Osteocyte (in vitro differentiated cells): ENCODE results near the gene NKAIN4. TPM values are rescaled to one million over a fixed set of nuclear protein-coding genes. Genes with fewer than 3 reads are reported as not detected.

ENCODE experiments used
- DNase-seq: peaks from one replicate; pipeline ENCODE4 v3.0.0; 2021; ENCODE audit warnings: mixed read lengths; ENCODE audit not compliant: unreplicated experiment; ENCODE audit errors: extremely low spot score
- H3K27ac Mint-ChIP-seq: one replicate; pipeline ENCODE4 v1.8.0; 2021; ENCODE audit warnings: mild to moderate bottlenecking, mixed read lengths; ENCODE audit not compliant: unreplicated experiment
- H3K27me3 Mint-ChIP-seq: one replicate; pipeline ENCODE4 v1.8.0; 2021; ENCODE audit warnings: mixed read lengths; ENCODE audit not compliant: unreplicated experiment
- H3K36me3 Mint-ChIP-seq: one replicate; pipeline ENCODE4 v1.8.0; 2021; ENCODE audit warnings: mixed read lengths; ENCODE audit not compliant: unreplicated experiment
- H3K4me1 Mint-ChIP-seq: one replicate; pipeline ENCODE4 v1.8.0; 2021; ENCODE audit warnings: mixed read lengths; ENCODE audit not compliant: unreplicated experiment
- H3K4me3 Mint-ChIP-seq: one replicate; pipeline ENCODE4 v1.8.0; 2021; ENCODE audit warnings: mild to moderate bottlenecking, moderate library complexity, mixed read lengths; ENCODE audit not compliant: unreplicated experiment
- H3K9me3 Mint-ChIP-seq: one replicate; pipeline ENCODE4 v1.8.0; 2021; ENCODE audit warnings: mixed read lengths; ENCODE audit not compliant: unreplicated experiment
- CTCF ChIP-seq: fragments of 200-600 bp; sonication (generic); IDR thresholded peaks from 2 replicates; pipeline ENCODE4 v1.5.0; 2021; ENCODE audit warnings: antibody characterized with exemption, mild to moderate bottlenecking, moderate library complexity
- total RNA-seq: library from RNA; stranded (reverse); gene quantifications from 2 replicates; pipeline ENCODE4 v1.2.1, GENCODE V29; 2021

Gene NKAIN4
- total RNA-seq, 1 donor from 2014 or later, result 0.62 TPM

GRCh38 chr20:63246490-63247288 lies 7.6 kb downstream of the NKAIN4 start:
- H3K36me3 Mint-ChIP-seq, result no peaks in the 10 kb centered on the region
- DNase-seq, result no peak
- no peak overlapping the region for H3K4me3 Mint-ChIP-seq
- H3K4me1 Mint-ChIP-seq, result peaks cover 7% of the 10 kb centered on the region
- H3K9me3 Mint-ChIP-seq, result no peaks in the 10 kb centered on the region
- TF ChIP-seq CTCF, result no peak
- peaks cover 13% of the 10 kb centered on the region for H3K27me3 Mint-ChIP-seq
- H3K27ac Mint-ChIP-seq, result no peak overlapping the region

DNA sequence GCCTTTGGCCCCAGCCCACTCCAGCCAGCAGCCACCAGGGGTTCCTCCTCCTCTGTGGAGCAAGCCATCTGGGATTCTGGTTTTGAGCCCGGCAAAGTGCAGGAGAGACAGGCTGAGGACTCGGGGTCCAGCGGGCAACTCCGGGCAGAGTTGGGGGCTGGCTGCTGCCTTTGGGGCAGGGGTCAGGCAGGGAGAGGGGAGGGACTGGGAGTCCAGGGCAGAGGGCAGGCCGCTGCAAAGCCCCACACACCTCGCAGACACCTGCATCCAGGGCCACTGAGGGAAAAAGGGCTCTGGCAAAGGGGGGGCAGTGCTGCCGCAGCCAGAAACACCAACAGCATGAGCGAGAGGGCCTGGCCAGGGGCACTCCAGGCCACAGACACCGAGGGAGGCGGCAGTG lies 9.8 kb downstream of the NKAIN4 start:
- Mint-ChIP-seq H3K4me3 (no peak overlapping the region), H3K27ac (no peak overlapping the region), H3K27me3 (peaks cover 13% of the 10 kb centered on the region), H3K36me3 (no peaks in the 10 kb centered on the region), H3K9me3 (no peaks in the 10 kb centered on the region), H3K4me1 (peaks cover 13% of the 10 kb centered on the region)
- no peak for TF ChIP-seq CTCF
- no peak for DNase-seq

DNA sequence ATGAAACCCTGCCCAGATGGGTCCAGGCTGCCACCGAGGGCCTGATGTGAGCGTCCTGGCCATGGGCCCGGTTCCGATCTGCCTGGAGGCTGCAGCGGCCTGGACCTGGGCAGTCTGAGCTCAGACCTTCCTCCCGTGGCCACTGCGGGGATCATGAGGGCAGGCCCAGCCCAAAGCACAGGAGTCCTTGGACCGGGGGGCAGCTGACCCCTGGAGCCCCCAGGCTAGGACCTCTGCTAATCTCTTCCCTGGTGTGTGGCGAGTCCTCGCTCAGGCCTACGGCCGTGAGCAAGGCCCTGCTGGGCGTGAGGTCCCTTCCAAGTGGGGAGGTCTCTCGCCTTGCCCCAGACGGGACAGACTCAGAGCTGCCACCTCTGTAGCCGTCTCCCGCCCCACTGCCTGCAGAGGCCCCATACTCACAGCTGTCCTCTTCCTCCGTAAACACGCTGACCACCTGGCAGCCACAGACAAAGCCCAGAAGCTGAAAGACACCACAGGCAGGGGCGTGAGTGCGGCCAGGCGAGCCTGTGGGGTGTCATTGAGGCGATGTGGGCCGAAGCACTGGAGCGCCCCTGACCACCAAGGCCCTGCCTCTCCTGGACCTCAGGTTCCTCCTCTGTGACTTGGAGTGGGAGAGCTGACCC lies 10.5 kb downstream of the NKAIN4 start:
- no peaks in the 10 kb centered on the region for H3K9me3 Mint-ChIP-seq
- peaks cover 13% of the 10 kb centered on the region for H3K4me1 Mint-ChIP-seq
- TF ChIP-seq CTCF, result no peak
- H3K27me3 Mint-ChIP-seq, result peaks cover 8% of the 10 kb centered on the region
- H3K4me3 Mint-ChIP-seq, result no peak overlapping the region
- no peak overlapping the region for H3K27ac Mint-ChIP-seq
- DNase-seq, result no peak
- H3K36me3 Mint-ChIP-seq, result no peaks in the 10 kb centered on the region

DNA sequence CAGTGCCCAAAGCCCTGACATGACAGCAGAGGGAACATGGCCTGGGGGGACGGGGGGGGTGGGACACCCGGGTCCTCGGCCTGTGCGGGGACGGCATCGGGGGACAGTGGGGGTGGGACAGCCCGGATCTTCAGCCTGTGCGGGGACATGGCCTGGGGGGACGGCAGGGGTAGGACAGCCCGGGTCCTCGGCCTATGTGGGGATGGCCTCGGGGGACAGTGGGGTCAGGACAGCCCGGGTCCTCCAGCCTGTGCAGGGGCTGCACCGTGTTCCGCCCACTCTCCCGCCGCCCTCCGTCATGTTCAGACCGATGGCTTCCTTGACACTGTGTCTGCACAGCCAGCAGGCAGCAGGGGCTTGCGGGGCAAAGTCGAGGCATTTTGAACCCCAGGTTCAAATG lies 11.5 kb downstream of the NKAIN4 start:
- Mint-ChIP-seq H3K27ac (no peak overlapping the region), H3K9me3 (no peaks in the 10 kb centered on the region), H3K27me3 (peaks cover 3% of the 10 kb centered on the region), H3K4me3 (no peak overlapping the region), H3K36me3 (no peaks in the 10 kb centered on the region), H3K4me1 (peaks cover 11% of the 10 kb centered on the region)
- DNase-seq, result no peak
- TF ChIP-seq CTCF, result no peak

GRCh38 chr20:63241272-63241671 lies 13.0 kb downstream of the NKAIN4 start:
- no peaks in the 10 kb centered on the region for H3K9me3 Mint-ChIP-seq
- no peak overlapping the region for H3K4me3 Mint-ChIP-seq
- no peaks in the 10 kb centered on the region for H3K36me3 Mint-ChIP-seq
- no peak overlapping the region for H3K27ac Mint-ChIP-seq
- H3K4me1 Mint-ChIP-seq, result peaks cover 15% of the 10 kb centered on the region
- H3K27me3 Mint-ChIP-seq, result peaks cover 3% of the 10 kb centered on the region
- no peak for TF ChIP-seq CTCF
- DNase-seq, result no peak
